ENCODE data around the gene TRIM8.

TRIM8 gene

GRCh38 chr10:102644066-102644645 lies at the start of gene TRIM8:
TSS of gene TRIM8 (plus strand) at chr10:102644479. CDS start at chr10:102644618, 139 bp downstream.
- DNase-seq, result no peak

GRCh38 chr10:102595293-102595692 lies 49.0 kb upstream of the TRIM8 start:
- no peak for DNase-seq

GRCh38 chr10:102595897-102596296 lies 48.4 kb upstream of the TRIM8 start:
- no peak for DNase-seq

- DNase-seq, result no peak
These were observed 47.7 kb upstream of the TRIM8 start for GRCh38 chr10:102596506-102596971.

- no peak for DNase-seq
These were observed 46.9 kb upstream of the TRIM8 start for GRCh38 chr10:102597131-102597991.

- DNase-seq, result no peak
These were observed 46.0 kb upstream of the TRIM8 start for GRCh38 chr10:102598243-102598642.

GRCh38 chr10:102599565-102600327 lies 44.5 kb upstream of the TRIM8 start:
- DNase-seq, result peak; percentile 54

GRCh38 chr10:102600816-102601215 lies 43.5 kb upstream of the TRIM8 start:
- DNase-seq, result no peak

GRCh38 chr10:102601639-102602038 lies 42.6 kb upstream of the TRIM8 start:
- DNase-seq, result no peak

GRCh38 chr10:102602272-102603045 lies 41.8 kb upstream of the TRIM8 start:
- DNase-seq, result no peak

- DNase-seq, result peak; percentile 43
These were observed 40.3 kb upstream of the TRIM8 start for GRCh38 chr10:102603946-102604345.

- DNase-seq, result no peak
These were observed 39.8 kb upstream of the TRIM8 start for GRCh38 chr10:102604439-102604841.

- DNase-seq, result no peak
These were observed 38.6 kb upstream of the TRIM8 start for GRCh38 chr10:102605712-102606111.

GRCh38 chr10:102608487-102608886 lies 35.8 kb upstream of the TRIM8 start:
- no peak for DNase-seq

- no peak for DNase-seq
These were observed 33.8 kb upstream of the TRIM8 start for GRCh38 chr10:102610441-102610887.

GRCh38 chr10:102611514-102612087 lies 32.7 kb upstream of the TRIM8 start:
- no peak for DNase-seq

GRCh38 chr10:102612964-102613275 lies 31.4 kb upstream of the TRIM8 start:
- DNase-seq, result peak; percentile 66

GRCh38 chr10:102613286-102613685 lies 31.0 kb upstream of the TRIM8 start:
- no peak for DNase-seq

- no peak for DNase-seq
These were observed 30.5 kb upstream of the TRIM8 start for GRCh38 chr10:102613785-102614184.

- DNase-seq, result no peak
These were observed 29.4 kb upstream of the TRIM8 start for GRCh38 chr10:102614888-102615287.

GRCh38 chr10:102615361-102615760 lies 28.9 kb upstream of the TRIM8 start:
- DNase-seq, result no peak

- no peak for DNase-seq
These were observed 28.1 kb upstream of the TRIM8 start for GRCh38 chr10:102616066-102616770.

All from KG1 (cell line).